GM19193 (cell line): ENCODE measurements around the gene GPR101.

Experiments used
- POLR2A ChIP-seq: IDR thresholded peaks from 4 replicates; pipeline ENCODE4 v1.6.1; 2011; ENCODE audit not compliant: insufficient read depth, insufficient read length; ENCODE audit errors: extremely low read depth

Gene GPR101

DNA sequence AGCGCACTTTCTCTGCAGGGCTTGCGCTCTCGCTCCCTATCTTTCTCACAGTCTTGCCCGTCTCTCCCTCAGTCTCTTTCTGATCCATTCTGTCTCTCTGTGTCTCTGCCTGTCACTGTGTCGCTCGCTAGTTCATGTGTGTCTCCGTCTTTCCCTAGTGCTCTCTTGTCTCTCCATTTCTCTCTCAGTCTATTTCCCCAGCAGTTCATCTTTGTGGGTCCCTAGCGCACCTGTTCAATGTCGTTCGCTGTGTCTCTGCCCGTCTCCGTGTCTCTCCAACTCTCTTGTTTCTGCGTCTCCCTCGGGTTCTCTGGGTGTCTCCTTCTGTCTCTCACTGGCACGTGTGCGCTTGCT is 1.5 kb downstream of the GPR101 start:
- TF ChIP-seq POLR2A, result no peak

DNA sequence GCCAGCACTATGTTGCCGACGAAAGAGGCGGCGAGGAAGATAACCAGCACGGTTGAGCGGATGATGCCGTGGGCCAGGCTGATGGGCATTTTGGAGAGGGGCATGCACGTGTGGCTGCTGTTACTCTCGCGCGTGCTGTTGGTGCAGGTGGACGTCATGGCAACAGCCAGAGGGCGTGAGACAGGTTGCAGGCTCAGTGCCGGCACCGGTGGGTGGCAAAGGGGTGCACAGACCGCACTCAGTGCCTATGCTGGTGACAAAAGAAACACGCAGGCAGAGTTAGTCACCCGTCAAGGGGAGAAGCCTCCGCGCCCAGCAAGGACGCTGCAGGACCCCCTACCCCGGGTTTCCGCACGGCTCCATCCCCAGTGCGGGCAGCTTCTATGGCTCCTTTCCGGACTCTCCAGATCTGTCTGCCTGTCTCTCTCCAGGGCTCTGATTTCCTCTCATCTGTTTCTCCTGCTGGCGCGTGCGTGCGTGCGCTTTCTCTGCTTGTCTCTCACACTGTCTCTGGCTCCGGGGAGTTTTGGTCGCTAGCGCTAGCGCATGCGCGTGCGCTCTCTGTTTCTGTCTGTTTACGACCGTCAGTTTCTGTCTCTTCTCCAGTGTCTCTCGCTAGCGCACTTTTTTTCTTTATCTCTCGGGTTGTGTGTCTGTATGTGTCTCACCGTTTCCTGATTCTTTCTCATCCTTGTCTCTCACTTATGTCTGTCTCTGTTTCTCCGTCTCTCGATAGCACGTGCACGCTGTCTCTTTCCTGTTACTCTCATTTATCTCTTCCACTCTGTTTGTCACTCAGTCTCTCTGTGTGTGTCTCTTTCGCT is 2.1 kb downstream of the GPR101 start:
- TF ChIP-seq POLR2A, result no peak

DNA sequence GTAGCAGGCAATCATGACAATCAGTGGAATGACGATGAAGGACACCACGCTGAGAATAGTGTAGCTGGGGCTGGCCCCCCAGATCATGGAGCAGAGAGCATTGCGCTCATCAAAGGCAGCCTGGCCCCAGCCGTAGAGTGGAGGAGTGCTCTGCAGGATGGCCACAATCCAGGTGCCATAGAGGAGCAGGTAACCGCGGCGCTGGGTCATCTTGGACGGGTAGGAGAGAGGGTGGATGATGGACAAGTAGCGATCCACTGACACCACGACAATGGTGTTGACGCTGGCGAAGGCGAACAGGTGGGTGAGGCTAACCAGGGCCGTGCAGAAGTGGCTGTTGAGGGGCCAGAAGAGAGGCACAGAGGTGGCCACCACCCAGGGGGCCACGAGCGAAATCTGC is 2.8 kb downstream of the GPR101 start:
- TF ChIP-seq POLR2A, result no peak

DNA sequence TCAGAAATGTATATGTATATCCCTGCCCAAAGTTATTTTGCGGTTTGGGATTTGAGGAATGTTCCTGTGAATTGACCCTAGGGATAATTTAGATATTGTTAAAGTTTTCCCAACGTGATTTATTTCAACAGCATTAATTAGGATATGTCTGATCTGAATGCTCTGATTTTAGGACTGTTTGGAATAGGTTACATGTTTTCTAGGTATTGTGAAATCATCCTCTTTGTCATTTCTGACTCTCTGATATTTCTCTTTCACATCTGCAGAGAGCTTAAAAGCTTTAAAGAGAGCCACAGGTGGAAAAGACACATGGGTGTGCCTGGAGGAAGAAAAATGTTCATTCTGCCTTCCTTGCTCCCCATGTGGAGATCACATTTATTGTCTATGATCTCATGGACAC is 5.1 kb downstream of the GPR101 start:
- no peak for TF ChIP-seq POLR2A

DNA sequence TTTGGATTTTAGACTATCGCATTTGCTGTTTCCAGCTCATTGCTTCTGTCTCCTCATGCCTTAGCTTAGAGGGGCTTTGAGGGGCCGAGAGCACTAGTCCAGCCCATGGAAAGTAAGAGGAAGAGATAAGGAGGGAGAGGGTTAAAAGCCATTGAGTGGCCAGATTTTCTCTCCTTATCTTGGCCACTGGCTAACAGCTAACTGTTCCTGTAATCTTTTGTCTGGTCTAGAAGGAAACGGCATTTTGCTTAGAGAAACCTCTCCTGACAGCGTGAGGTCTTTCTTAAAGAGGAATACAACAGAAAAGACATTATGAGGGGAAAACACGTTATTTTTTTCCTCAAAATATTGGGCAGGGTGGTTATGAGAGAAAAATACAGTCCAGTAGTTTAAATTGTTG is 7.9 kb downstream of the GPR101 start:
- TF ChIP-seq POLR2A, result no peak

DNA sequence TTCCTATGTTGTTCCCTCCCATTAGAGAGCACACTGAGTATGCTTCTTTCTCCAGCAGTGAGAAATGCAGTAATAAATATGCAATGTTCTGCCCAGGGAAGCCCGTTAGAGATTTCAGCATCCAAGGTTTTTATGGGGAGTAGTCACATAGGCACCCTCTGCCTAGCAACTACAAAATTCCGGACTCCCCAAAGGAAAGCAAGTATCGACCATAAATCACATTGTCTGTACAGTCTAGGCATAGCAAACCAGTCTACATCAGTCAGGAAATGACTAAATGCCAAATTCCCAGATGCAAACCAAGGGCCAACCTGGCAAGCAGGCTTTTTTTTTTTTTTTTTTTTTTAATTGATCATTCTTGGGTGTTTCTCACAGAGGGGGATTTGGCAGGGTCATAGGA is 34.8 kb downstream of the GPR101 start:
- TF ChIP-seq POLR2A, result no peak
